ENCODE data around the gene KIF6. TPM values are rescaled to one million over a fixed set of nuclear protein-coding genes. Genes with fewer than 3 reads are reported as not detected.

Gene KIF6
- total RNA-seq, 4 donors from 2014 or later, result 0.26 to 1.8 (median 1.6) TPM; not detected in 1

GRCh38 chr6:39281312-39281980 lies 443.8 kb downstream of the KIF6 start:
- Histone ChIP-seq H3K9me3 (no peaks in the 10 kb centered on the region), H3K27me3 (no peaks in the 10 kb centered on the region), H3K36me3 (no peaks in the 10 kb centered on the region), H3K4me3 (no peak overlapping the region), H3K4me1 (no peaks in the 10 kb centered on the region), H3K27ac (no peak overlapping the region)
- intact Hi-C loops (cut with DNase I; ENCODE audit: low total_unique reads), result no loop called here
- DNase-seq, result no peak
- no peak for TF ChIP-seq POLR2A (IDR thresholded peaks at IDR 0.05)
- no peak for TF ChIP-seq CTCF (IDR thresholded peaks at IDR 0.05)

- no peaks in the 10 kb centered on the region for H3K9me3 ChIP-seq
- TF ChIP-seq POLR2A (IDR thresholded peaks at IDR 0.05) (no peak), CTCF (IDR thresholded peaks at IDR 0.05) (no peak)
Measured at GRCh38 chr6:39280247-39280731, 444.9 kb downstream of the KIF6 start.

More at GRCh38 chr6:39280247-39280731, 444.9 kb downstream of the KIF6 start:
- DNase-seq, result no peak
- intact Hi-C loops (cut with DNase I; ENCODE audit: low total_unique reads), result no loop called here
- no peak overlapping the region for H3K27ac ChIP-seq
- H3K4me3 ChIP-seq, result no peak overlapping the region
- no peaks in the 10 kb centered on the region for H3K27me3 ChIP-seq
- H3K4me1 ChIP-seq, result no peaks in the 10 kb centered on the region
- no peaks in the 10 kb centered on the region for H3K36me3 ChIP-seq

Small RNA genes within 50 kb of the gene (small RNA-seq; reads per million reads assigned to genes)
- gene RNU1-54P, result not detected

Other genes with a start within 250 kb of the KIF6 start
- gene DAAM2, start 67.0 kb upstream of the KIF6 start, total RNA-seq, result 10 to 100 TPM; 11.0 to 43.3 (median 26.4) TPM
- 10 to 100 TPM; 10.2 to 58.9 (median 20.3) TPM for gene MOCS1, start 209.1 kb upstream of the KIF6 start, total RNA-seq

All from uterus (tissue), 4 donors.